GM18519 (cell line): ENCODE data around the gene MAMLD1.

ENCODE experiments used
- ATAC-seq: cut with Tn5 transposase; IDR thresholded peaks from one replicate; pipeline ENCODE4 v1.9.1; 2021; ENCODE audit warnings: mild to moderate bottlenecking, moderate library complexity; ENCODE audit not compliant: unreplicated experiment, low FRiP score

MAMLD1 gene

GRCh38 chrX:150352114-150352513, 11.0 kb upstream of the MAMLD1 start:
- ATAC-seq, result no peak

GRCh38 chrX:150352581-150352980, 10.5 kb upstream of the MAMLD1 start:
- no peak for ATAC-seq

GRCh38 chrX:150355913-150356312, 7.2 kb upstream of the MAMLD1 start:
- ATAC-seq, result no peak

- no peak for ATAC-seq
Measured at GRCh38 chrX:150357790-150358189, 5.3 kb upstream of the MAMLD1 start.

- no peak for ATAC-seq
Measured at GRCh38 chrX:150358651-150359050, 4.5 kb upstream of the MAMLD1 start.

- ATAC-seq, result no peak
Measured at GRCh38 chrX:150360331-150360730, 2.8 kb upstream of the MAMLD1 start.

- no peak for ATAC-seq
Measured at GRCh38 chrX:150361070-150361776, 1.9 kb upstream of the MAMLD1 start.

GRCh38 chrX:150361777-150362351, 1.3 kb upstream of the MAMLD1 start:
- no peak for ATAC-seq

- no peak for ATAC-seq
Measured at GRCh38 chrX:150363561-150364346, 637 bp downstream of the MAMLD1 start.

GRCh38 chrX:150364347-150365050, 1.4 kb downstream of the MAMLD1 start:
- no peak for ATAC-seq

GRCh38 chrX:150365051-150365989, 2.2 kb downstream of the MAMLD1 start:
- no peak for ATAC-seq

- ATAC-seq, result no peak
Measured at GRCh38 chrX:150365990-150366911, 3.1 kb downstream of the MAMLD1 start.

GRCh38 chrX:150366951-150367545, 3.9 kb downstream of the MAMLD1 start:
- ATAC-seq, result no peak

GRCh38 chrX:150370589-150371312, 7.6 kb downstream of the MAMLD1 start:
- ATAC-seq, result no peak

- ATAC-seq, result no peak
Measured at GRCh38 chrX:150371877-150372276, 8.8 kb downstream of the MAMLD1 start.

GRCh38 chrX:150372280-150372679, 9.2 kb downstream of the MAMLD1 start:
- ATAC-seq, result no peak

- ATAC-seq, result no peak
Measured at GRCh38 chrX:150372756-150373155, 9.6 kb downstream of the MAMLD1 start.

GRCh38 chrX:150375243-150375770, 12.2 kb downstream of the MAMLD1 start:
- no peak for ATAC-seq
